Astrocyte of the cerebellum (primary cell): ENCODE data around the gene TREH.

Experiments
- DNase-seq: peaks from one replicate; pipeline ENCODE4 v3.0.0-alpha.2; 2011; ENCODE audit warnings: low read depth
- H3K4me3 ChIP-seq: 2 replicates; pipeline ENCODE4 v1.5.1; 2011; ENCODE audit warnings: mild to moderate bottlenecking, low read depth, low read length, moderate library complexity
- CTCF ChIP-seq: IDR thresholded peaks from 2 replicates; pipeline ENCODE4 v1.5.1; 2012; ENCODE audit warnings: low read length, low read depth, moderate library complexity, mild to moderate bottlenecking; ENCODE audit errors: missing control alignments
- in situ Hi-C: cut with HindIII; loops from 2 replicates; pipeline ENCODE4 v1.10.0; 2017; ENCODE audit warnings: low sequenced_read_pairs

TREH gene

DNA sequence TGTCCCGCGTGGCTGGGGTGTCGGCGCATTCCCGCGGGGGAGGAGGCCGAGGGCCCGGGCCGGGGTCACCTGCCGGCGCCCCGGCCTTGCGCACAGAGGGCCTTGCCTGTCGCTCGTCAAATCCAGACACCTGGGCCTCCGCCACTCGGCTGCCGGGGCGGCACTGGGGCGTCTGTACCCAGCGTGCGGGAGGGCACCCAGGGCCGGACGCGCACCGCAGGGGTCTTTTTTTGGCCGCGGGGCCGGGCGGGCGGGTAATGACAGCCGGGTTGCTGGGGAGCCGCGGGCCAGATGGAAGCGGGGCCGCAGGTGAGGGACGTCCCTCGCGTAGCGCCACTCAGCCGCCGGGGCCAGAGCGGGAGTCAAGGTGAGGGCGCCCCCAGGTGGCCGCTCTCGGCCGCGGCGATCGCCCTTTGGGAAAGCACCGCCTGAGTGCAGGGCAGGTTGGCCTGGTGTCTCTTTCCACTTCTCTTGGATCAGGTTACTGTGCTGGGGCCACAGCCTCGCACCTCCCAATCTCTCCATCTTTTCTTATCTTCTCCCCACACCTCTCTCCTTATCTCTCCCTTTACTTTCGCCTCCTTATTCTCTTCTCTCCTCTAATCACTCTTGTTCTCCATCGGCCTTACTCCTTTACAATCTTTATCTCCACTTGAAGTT is 68.5 kb downstream of the TREH start:
- no peak for DNase-seq
- in situ Hi-C loops, result no loop called here
- TF ChIP-seq CTCF, result peak; percentile 79
- peak overlapping the region; percentile 18 for H3K4me3 ChIP-seq

DNA sequence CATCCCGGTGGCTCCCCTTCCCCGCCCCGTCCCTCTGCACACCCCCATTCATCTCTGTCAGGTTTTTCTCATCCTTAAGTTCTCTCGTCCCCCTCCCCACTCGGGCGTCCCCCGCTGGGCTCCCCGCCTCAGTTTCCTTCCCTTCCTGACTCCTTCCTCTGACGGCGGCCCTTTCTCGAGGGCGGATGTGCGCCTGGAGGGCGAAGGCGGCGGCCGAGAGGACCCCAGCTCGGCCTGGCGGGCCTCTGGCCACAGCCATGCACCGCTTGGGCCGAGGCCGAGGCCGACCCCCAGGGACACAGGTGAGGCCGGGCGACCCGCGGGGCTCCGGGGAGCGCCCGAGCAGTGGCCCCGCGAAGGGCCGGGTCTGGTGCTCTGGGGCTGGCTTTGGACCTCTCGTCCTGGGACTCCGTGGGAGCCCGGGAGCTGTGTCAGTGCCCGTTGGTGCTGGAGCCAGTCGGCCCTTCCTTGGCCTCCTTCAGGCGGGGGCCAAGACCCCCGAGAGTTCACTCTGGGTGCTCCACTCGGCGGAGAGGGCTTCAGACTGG is 69.2 kb downstream of the TREH start:
- no peak for TF ChIP-seq CTCF
- in situ Hi-C loops, result no loop called here
- H3K4me3 ChIP-seq, result peak overlapping the region; percentile 18
- DNase-seq, result no peak

DNA sequence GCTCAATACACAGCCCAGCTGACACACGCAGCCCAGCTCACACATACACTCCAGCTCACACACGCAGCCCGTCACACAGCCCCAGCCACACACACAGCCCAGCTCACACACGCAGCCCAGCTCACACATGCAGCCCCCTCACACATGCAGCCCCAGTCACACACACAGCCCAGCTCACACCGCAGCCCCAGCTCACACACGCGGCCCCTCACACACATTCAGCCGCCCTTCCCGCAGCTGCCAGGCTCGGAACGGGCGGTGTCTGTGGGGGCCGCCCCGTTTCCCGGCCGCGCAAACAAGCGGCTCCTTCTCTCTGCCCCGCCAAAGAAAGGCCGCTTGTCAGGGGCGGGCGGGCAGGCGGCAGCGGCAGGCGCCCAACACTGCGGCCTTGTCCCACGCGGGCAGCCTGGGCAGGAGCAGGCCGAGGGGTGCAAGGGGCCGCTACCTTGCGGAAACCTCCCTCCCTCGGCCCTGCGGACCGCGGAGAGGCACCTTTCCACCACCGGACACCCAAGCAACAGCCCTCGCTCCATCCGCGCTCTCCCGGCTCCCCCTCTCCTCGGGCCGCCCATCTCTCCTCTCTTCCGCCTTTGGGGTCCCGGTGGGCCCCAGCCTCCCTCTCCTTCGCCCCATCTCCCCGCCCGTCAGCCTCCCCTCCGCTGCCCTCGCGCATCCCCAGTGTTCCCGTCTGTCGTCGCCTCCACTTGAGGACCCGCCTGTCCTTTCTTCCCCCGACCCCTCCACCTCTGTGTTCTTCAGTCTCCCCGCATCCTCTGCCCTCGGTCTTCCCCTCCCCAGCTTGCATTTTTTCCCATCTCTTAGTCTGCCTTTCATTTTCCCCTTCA is 69.8 kb downstream of the TREH start:
- peak overlapping the region; percentile 10 for H3K4me3 ChIP-seq
- DNase-seq, result no peak
- TF ChIP-seq CTCF, result no peak
- in situ Hi-C loops, result no loop called here

GRCh38 chr11:118608360-118609227 is 70.9 kb downstream of the TREH start:
- in situ Hi-C loops, result no loop called here
- DNase-seq, result no peak
- TF ChIP-seq CTCF, result no peak
- H3K4me3 ChIP-seq, result peak overlapping the region; percentile 59

GRCh38 chr11:118607401-118608359 is 71.8 kb downstream of the TREH start, which contains the start of gene PHLDB1:
Gene PHLDB1, plus strand, starts transcription at chr11:118607615. Its CDS starts 6,222 bp downstream, at chr11:118613837.
- peak; percentile 49 for TF ChIP-seq CTCF
- no peak for DNase-seq
- in situ Hi-C loops, result no loop called here
- peak within 1 kb of the TSS; percentile 59 for H3K4me3 ChIP-seq
